ENCODE results near the gene SEMA4D.

SEMA4D gene

GRCh38 chr9:89445801-89446251 is 52.1 kb downstream of the SEMA4D start:
- DNase-seq (ENCODE audit: low spot score): no peak

GRCh38 chr9:89444925-89445765 is 52.8 kb downstream of the SEMA4D start:
- DNase-seq (ENCODE audit: low spot score): no peak

- DNase-seq (ENCODE audit: low spot score): peak; percentile 75
Observed at GRCh38 chr9:89444274-89444673, 53.6 kb downstream of the SEMA4D start.

GRCh38 chr9:89442981-89443814 is 54.7 kb downstream of the SEMA4D start:
- no peak for DNase-seq (ENCODE audit: low spot score)

GRCh38 chr9:89442501-89442978 is 55.4 kb downstream of the SEMA4D start:
- DNase-seq (ENCODE audit: low spot score): no peak

GRCh38 chr9:89441986-89442385 is 55.9 kb downstream of the SEMA4D start:
- no peak for DNase-seq (ENCODE audit: low spot score)

- DNase-seq (ENCODE audit: low spot score): no peak
Observed at GRCh38 chr9:89441655-89441970, 56.3 kb downstream of the SEMA4D start.

GRCh38 chr9:89440951-89441654 is 56.8 kb downstream of the SEMA4D start:
- no peak for DNase-seq (ENCODE audit: low spot score)

GRCh38 chr9:89440548-89440947 is 57.4 kb downstream of the SEMA4D start:
- no peak for DNase-seq (ENCODE audit: low spot score)

- DNase-seq (ENCODE audit: low spot score): no peak
Observed at GRCh38 chr9:89440046-89440445, 57.9 kb downstream of the SEMA4D start.

GRCh38 chr9:89439571-89439970 is 58.3 kb downstream of the SEMA4D start:
- no peak for DNase-seq (ENCODE audit: low spot score)

GRCh38 chr9:89438194-89438593 is 59.7 kb downstream of the SEMA4D start:
- no peak for DNase-seq (ENCODE audit: low spot score)

GRCh38 chr9:89437772-89438171 is 60.1 kb downstream of the SEMA4D start:
- no peak for DNase-seq (ENCODE audit: low spot score)

- DNase-seq (ENCODE audit: low spot score): peak; percentile 79
Observed at GRCh38 chr9:89436963-89437625, 60.8 kb downstream of the SEMA4D start.

GRCh38 chr9:89436326-89436725 is 61.6 kb downstream of the SEMA4D start:
- no peak for DNase-seq (ENCODE audit: low spot score)

- no peak for DNase-seq (ENCODE audit: low spot score)
Observed at GRCh38 chr9:89435071-89435823, 62.7 kb downstream of the SEMA4D start.

- no peak for DNase-seq (ENCODE audit: low spot score)
Observed at GRCh38 chr9:89434636-89435035, 63.3 kb downstream of the SEMA4D start.

GRCh38 chr9:89433826-89434225 is 64.1 kb downstream of the SEMA4D start:
- DNase-seq (ENCODE audit: low spot score): no peak

- no peak for DNase-seq (ENCODE audit: low spot score)
Observed at GRCh38 chr9:89432986-89433530, 64.9 kb downstream of the SEMA4D start.

GRCh38 chr9:89431930-89432725 is 65.8 kb downstream of the SEMA4D start:
- no peak for DNase-seq (ENCODE audit: low spot score)
